Adipocyte (in vitro differentiated cells): Measurements from ENCODE around the gene TEX54.

ENCODE experiments used
- DNase-seq: peaks from one replicate; pipeline ENCODE4 v3.0.0-alpha.2; 2015; ENCODE audit warnings: low read depth
- H3K27me3 ChIP-seq: replicated peaks from 2 replicates; pipeline ENCODE4 v1.7.0; 2013; ENCODE audit warnings: mild to moderate bottlenecking, low read length, moderate library complexity; ENCODE audit not compliant: control insufficient read depth, insufficient read depth
- H3K36me3 ChIP-seq: 2 replicates; pipeline ENCODE4 v1.7.0; 2013; ENCODE audit warnings: low read length, mild to moderate bottlenecking, moderate library complexity; ENCODE audit not compliant: control insufficient read depth, insufficient read depth, severe bottlenecking
- H3K4me1 ChIP-seq: 2 replicates; pipeline ENCODE4 v1.7.0; 2013; ENCODE audit warnings: mild to moderate bottlenecking, low read length, moderate library complexity; ENCODE audit not compliant: control insufficient read depth, insufficient read depth
- H3K4me3 ChIP-seq: 2 replicates; pipeline ENCODE4 v1.7.0; 2013; ENCODE audit warnings: mild to moderate bottlenecking, low read length, moderate library complexity
- H3K9ac ChIP-seq: 2 replicates; pipeline ENCODE4 v1.7.0; 2013; ENCODE audit warnings: mild to moderate bottlenecking, low read length, moderate library complexity
- H3K9me3 ChIP-seq: 2 replicates; pipeline ENCODE4 v1.7.0; 2013; ENCODE audit warnings: mild to moderate bottlenecking, low read length, moderate library complexity; ENCODE audit not compliant: control insufficient read depth

Gene TEX54

GRCh38 chr11:62816557-62816956 is 16.1 kb downstream of the TEX54 start:
- H3K4me3 ChIP-seq: no peak overlapping the region
- peaks cover 5% of the 10 kb centered on the region for H3K4me1 ChIP-seq
- H3K36me3 ChIP-seq: peaks cover 66% of the 10 kb centered on the region
- no peaks in the 10 kb centered on the region for H3K27me3 ChIP-seq
- no peak overlapping the region for H3K9ac ChIP-seq
- H3K9me3 ChIP-seq: no peaks in the 10 kb centered on the region
- no peak for DNase-seq

DNA sequence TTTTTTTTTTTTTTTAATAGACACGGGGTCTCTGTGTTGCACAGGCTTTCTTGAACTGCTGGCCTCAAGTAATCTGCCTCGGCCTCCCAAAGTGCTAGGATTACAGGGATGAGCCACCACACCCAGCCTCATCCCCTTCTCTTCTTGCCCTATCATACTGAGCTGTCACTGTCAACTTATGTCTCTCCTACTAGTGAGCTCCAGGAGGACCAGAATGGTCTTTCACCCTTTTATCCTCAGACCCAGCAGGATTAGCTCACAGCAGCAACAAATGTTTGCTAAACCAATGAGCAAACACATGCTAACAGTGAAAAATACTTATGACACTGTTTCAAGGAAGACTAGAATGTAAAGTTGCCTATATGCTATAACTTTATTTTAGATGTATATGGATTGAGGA is 21.0 kb downstream of the TEX54 start:
- Histone ChIP-seq H3K4me3 (no peak overlapping the region), H3K36me3 (peaks cover 24% of the 10 kb centered on the region), H3K9me3 (no peaks in the 10 kb centered on the region), H3K9ac (no peak overlapping the region), H3K27me3 (no peaks in the 10 kb centered on the region), H3K4me1 (peaks cover 4% of the 10 kb centered on the region)
- DNase-seq: no peak

- Histone ChIP-seq H3K27me3 (no peaks in the 10 kb centered on the region), H3K4me3 (no peak overlapping the region), H3K9ac (no peak overlapping the region), H3K9me3 (no peaks in the 10 kb centered on the region), H3K36me3 (peaks cover 15% of the 10 kb centered on the region), H3K4me1 (peaks cover 13% of the 10 kb centered on the region)
- DNase-seq: no peak
Observed at GRCh38 chr11:62810748-62811147, 21.9 kb downstream of the TEX54 start.

- peaks cover 25% of the 10 kb centered on the region for H3K4me1 ChIP-seq
- H3K9me3 ChIP-seq: no peaks in the 10 kb centered on the region
- H3K9ac ChIP-seq: peak overlapping the region; percentile 13
- peak; percentile 63 for DNase-seq
- H3K4me3 ChIP-seq: no peak overlapping the region
- H3K36me3 ChIP-seq: peaks cover 17% of the 10 kb centered on the region
- no peaks in the 10 kb centered on the region for H3K27me3 ChIP-seq
Observed at GRCh38 chr11:62806611-62807121, 26.0 kb downstream of the TEX54 start.

GRCh38 chr11:62805961-62806441 is 26.6 kb downstream of the TEX54 start:
- Histone ChIP-seq H3K9me3 (no peaks in the 10 kb centered on the region), H3K9ac (peak overlapping the region; percentile 97), H3K4me3 (peak overlapping the region; percentile 97), H3K36me3 (peaks cover 24% of the 10 kb centered on the region), H3K4me1 (peaks cover 25% of the 10 kb centered on the region), H3K27me3 (no peaks in the 10 kb centered on the region)
- no peak for DNase-seq

- H3K4me3 ChIP-seq: peak within 1 kb of the TSS; percentile 97
- H3K27me3 ChIP-seq: no peaks in the 10 kb centered on the region
- H3K9me3 ChIP-seq: no peaks in the 10 kb centered on the region
- H3K4me1 ChIP-seq: peaks cover 25% of the 10 kb centered on the region
- peak; percentile 97 for DNase-seq
- peaks cover 31% of the 10 kb centered on the region for H3K36me3 ChIP-seq
- peak within 1 kb of the TSS; percentile 97 for H3K9ac ChIP-seq
Observed at GRCh38 chr11:62805076-62805892, 27.4 kb downstream of the TEX54 start, which contains the start of gene NXF1. Gene NXF1 (minus strand): TSS chr11:62805440. CDS start chr11:62805356, 84 bp downstream.

DNA sequence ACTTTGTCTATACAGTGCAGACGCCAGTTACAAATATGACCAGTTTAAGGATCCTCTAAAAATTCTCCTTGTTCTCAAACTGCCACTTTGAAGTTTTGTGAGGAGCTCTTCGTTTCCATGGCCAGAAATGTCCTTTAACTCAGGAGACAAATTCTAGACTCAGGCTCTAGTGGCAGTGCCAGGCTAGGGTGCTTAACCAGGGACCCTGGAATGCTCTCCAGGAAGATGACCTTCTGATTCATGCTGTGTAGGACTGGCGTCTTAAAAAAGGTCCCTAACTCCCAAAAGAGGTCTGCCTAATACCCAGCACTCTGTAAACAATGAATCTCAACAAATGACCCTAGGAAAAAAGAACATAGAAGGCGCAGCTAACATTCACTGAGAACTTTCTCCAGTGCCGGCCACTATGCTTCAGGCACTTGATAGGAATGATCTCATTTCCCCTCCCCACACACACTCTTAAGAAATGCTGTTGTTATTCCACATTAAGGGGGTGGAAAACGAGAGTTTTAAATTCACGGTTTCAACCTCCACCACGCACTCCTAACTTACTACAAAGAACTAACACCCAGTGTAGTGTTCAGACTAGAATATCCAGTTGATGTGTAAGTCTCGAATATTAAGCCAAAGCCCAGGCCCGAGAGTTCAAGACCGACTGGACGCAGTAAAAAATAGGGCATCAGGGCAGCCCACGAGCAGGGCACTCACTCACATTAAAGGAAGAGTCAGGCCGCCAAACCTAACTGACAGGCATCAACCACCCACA is 28.1 kb downstream of the TEX54 start:
- Histone ChIP-seq H3K27me3 (no peaks in the 10 kb centered on the region), H3K4me3 (peak overlapping the region; percentile 97), H3K9ac (peak overlapping the region; percentile 97), H3K36me3 (peaks cover 39% of the 10 kb centered on the region), H3K9me3 (no peaks in the 10 kb centered on the region), H3K4me1 (peaks cover 25% of the 10 kb centered on the region)
- peak; percentile 66 for DNase-seq

DNA sequence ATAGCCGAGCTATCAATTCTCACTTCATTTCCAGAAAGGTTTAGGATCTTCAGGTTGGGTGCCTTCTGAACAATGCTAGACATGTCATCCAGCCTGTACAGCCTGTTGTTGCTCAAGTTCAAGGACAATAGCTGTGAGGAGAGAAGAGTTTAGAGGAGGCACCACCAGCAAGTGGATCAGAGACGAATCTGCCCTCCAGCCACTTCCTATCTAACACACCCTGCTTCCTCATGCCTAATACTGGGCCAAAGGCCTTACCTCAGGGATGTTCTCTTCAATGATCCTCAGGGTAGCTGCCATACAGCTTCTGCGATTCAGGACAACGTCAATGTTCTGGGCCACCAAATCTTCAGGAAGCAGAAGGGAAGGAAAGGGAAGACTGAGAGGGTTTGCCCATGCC is 31.6 kb downstream of the TEX54 start:
- Histone ChIP-seq H3K4me1 (peaks cover 16% of the 10 kb centered on the region), H3K36me3 (peaks cover 72% of the 10 kb centered on the region), H3K4me3 (no peak overlapping the region), H3K27me3 (no peaks in the 10 kb centered on the region), H3K9ac (peak overlapping the region; percentile 13), H3K9me3 (no peaks in the 10 kb centered on the region)
- no peak for DNase-seq

GRCh38 chr11:62799486-62799885 is 33.2 kb downstream of the TEX54 start:
- Histone ChIP-seq H3K4me1 (peaks cover 10% of the 10 kb centered on the region), H3K9me3 (no peaks in the 10 kb centered on the region), H3K9ac (no peak overlapping the region), H3K4me3 (no peak overlapping the region), H3K27me3 (no peaks in the 10 kb centered on the region), H3K36me3 (peaks cover 88% of the 10 kb centered on the region)
- DNase-seq: no peak

- peaks cover 6% of the 10 kb centered on the region for H3K4me1 ChIP-seq
- no peaks in the 10 kb centered on the region for H3K9me3 ChIP-seq
- H3K4me3 ChIP-seq: no peak overlapping the region
- H3K9ac ChIP-seq: no peak overlapping the region
- H3K27me3 ChIP-seq: no peaks in the 10 kb centered on the region
- DNase-seq: no peak
- peaks cover 89% of the 10 kb centered on the region for H3K36me3 ChIP-seq
Observed at GRCh38 chr11:62796281-62796680, 36.4 kb downstream of the TEX54 start.

DNA sequence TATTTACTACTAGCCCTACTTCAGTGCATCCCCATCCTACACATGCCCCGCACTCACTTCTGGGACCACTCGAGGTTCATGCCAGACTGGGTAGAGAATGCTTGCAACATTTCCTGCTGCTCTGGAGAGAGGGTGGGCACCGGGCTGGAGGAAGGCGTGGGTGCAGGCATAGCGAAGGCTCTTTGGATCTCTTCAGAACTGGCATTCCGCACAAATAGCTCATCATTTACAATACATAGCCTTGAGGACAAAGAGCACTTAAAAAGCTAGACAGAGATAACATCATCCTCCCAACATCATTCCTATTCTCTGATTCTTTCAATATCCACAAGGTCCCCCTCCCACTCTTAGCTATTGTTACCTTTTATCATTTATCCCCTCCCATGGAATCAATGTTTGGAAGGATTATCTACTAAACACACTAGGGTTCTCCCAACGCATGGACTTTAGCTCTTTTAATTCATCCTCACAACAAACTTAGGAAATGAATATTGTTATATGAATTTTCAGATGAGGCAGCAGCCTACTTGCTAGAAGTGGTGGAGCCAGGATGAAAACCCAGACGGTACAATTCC is 38.4 kb downstream of the TEX54 start:
- Histone ChIP-seq H3K4me3 (no peak overlapping the region), H3K27me3 (no peaks in the 10 kb centered on the region), H3K4me1 (peaks cover 17% of the 10 kb centered on the region), H3K9me3 (no peaks in the 10 kb centered on the region), H3K36me3 (peaks cover 83% of the 10 kb centered on the region), H3K9ac (no peak overlapping the region)
- no peak for DNase-seq
